CD1c-positive myeloid dendritic cell (primary cell): ENCODE data around the gene DNMBP.
A peak's percentile ranks its signal among the peaks of the same experiment; 100 is the strongest.
"Not testable (repeated sequence)": the region's sequence is repeated elsewhere in the genome, so short reads cannot be mapped to it uniquely, and the experiment has no call there.

Experiments used
- DNase-seq: peaks from one replicate; pipeline ENCODE4 v3.0.0-alpha.2; 2016; ENCODE audit errors: extremely low spot score

The DNMBP gene

DNA sequence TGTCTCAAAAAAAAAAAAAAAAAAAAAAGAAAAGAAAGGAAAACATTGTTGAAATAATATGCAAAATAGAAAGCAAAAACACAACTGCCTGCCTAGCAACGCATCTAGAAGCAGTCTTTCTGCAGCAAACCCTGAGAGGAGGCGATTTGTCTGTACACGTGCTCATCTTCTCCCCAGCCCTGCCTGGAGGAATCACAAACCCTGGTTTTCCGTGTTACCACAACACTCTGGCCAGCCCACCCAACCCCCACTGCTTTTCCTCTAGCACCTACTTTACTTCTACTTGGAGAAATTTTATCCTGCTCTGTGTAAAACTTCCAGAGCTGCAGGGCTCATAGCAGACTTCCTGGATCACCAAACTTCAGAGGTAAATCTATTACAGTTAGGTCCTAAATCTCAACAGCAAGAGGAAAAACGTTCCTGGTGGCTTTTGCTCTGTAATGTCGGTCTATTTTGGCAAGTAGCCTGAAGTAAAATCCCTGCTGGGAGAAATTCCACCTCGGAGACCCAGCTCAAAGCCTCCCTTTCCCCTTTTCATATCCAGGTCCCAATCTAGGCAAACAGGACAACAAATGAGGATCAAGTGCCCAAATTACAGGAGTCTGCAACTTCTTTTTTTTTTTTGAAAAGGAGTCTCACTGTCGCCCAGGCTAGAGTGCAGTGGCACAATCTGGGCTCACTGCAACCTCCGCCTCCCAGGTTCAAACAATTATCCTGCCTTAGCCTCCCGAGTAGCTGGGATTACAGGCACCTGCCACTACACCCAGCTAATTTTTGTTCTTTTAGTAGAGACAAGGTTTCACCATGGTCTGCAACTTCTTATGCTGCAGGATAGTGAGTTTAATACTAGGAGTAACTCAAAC, 91.6 kb downstream of the DNMBP start:
- DNase-seq, result no peak

DNA sequence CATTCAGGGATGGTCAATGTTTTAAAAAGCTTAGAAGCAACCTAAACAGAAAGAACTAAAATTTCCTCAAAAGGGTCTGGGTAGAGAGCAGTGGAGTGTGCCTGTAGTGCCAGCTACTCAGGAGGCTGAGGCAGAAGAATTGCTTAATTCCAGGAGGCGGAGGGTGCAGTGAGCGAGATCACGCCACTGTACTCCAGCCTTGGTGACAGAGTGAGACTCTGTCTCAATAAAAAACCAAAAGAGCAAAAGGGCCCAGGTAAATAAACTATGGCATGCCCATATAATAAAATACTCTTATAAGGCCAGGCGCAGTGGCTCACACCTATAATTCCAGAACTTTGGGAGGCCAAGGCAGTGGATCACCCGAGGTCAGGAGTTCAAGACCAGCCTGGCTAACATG, 93.0 kb downstream of the DNMBP start:
- DNase-seq, result no peak

DNA sequence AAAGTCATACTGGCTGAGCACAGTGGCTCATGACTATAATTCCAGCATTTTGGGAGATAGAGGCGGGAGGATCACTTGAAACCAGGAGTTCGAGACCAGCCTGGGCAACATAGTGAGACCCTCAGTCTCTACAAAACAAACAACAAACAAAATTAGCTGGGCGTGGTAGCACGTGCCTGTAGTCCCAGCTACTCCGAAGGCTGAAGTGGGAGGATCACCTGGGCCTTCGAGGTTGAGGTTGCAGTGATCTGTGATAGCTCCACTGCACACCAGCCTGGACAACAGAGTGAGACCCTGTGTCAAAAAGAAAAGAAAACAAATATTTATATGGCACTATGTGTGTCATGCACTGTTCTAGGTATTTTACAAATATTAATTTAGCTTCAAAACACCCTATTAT, 94.3 kb downstream of the DNMBP start:
- no peak for DNase-seq

DNA sequence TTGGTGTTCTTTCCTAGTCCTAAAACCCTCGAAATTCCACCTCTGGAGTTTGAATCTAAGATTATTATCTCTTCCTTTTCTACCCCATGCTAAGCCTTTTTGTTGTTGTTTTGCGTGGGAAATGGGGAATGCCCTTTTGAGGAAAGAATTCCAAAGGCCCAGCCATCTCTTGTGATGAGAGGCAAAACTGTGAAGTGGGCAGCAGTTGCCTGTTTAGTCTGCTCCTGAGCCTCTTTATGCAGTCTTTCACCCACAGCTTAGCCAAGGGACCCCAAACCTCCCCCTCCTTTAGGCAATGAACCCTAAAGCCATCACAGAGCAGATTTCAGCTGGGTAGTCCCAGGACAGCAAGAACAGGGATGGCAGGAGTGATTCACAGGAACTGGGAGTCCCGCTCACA, 95.5 kb downstream of the DNMBP start:
- no peak for DNase-seq

DNA sequence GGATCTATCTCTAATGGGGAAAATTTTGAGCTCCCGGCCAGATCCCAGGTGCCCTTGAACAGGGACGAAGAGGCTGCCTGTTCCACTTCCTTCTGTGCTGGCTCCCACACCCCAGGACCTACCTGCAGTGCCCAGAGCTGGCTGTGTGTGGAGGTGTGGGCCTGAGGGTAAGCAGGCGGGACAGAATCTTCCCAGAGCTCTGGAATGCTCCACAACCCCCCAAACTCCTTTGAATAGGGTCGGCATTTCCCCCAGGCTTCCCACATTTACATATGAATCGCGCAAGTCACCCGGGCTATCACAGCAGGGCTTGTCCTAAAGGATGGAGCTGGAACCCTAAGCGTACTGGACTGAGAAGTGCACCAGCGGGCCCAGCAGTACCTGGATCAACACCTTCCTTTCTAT, 95.9 kb downstream of the DNMBP start:
- no peak for DNase-seq

DNA sequence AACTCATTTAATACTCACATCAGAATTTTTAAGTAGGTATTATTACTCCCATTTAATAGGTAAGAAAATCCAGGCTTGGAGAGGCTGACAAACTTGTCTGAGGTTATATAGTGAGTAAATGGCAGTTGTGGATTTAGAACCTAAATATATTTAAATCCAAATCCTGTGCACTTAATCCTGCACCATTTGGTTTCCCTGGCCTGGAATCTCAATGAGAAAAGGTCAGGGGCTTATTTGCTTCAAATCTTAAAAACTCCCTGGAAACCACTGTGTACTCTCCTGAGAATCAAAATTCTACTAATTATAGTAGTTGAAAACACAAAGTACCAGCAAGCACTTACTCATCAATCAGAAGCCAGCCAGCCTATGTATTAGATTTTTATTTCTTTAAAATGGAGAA, 97.7 kb downstream of the DNMBP start:
- DNase-seq, result no peak

DNA sequence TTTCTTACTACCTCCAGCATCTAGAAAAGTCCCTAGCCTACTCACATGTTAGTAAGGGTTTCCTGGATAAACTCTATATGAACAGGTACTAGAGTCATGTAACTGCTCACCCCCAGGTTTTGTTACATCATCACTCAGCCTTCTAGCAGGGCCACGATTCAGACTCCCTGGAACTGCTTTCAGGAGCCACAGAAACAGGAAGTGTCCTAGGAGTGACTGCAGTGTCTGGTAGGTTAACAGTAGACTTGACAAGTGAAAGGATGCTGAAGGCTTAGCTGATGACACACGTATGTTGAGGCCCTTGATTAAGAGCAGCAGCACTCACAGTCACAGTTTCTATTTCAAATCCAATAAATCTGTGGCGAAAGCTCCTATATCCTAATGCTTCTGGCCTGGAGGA, 101.2 kb downstream of the DNMBP start:
- no peak for DNase-seq

DNA sequence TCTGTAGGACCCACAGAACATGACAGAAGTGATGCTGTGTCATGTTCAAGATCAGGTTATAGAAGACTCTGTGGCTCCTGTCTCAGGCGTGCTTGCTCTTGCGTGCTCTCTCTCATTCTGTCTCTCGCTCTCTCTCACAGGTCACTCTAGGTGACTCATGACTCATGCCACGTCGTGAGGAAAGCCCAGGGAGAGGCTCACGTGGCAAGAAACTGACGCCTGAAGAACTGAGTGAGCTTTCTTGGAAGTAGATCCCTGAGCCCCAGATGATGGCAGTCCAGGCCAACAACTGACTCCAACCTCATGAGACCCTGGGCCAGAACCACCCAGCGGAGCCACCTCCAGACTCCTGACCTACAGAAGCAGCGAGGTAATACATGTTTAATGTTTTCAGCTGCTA, 103.3 kb downstream of the DNMBP start:
- no peak for DNase-seq

DNA sequence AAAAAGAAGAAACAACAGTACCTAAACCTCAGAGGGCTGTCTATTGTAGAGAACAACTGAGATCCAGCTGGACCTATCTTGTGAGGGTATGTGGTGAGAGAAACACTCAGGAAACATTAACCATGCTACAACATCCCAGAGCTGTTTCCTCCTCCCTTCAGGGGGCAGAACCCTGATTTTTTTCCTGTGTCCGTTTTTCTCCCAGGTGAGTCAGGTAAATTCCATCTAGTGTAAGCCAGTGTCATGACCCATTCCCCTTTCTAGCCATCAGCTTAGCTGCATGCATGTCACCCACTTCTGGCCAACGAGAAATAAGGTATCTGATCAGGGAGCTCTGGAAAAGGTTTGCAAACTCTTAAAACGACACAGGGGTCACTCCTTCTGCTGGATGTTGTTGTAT, 103.8 kb downstream of the DNMBP start:
- no peak for DNase-seq

DNA sequence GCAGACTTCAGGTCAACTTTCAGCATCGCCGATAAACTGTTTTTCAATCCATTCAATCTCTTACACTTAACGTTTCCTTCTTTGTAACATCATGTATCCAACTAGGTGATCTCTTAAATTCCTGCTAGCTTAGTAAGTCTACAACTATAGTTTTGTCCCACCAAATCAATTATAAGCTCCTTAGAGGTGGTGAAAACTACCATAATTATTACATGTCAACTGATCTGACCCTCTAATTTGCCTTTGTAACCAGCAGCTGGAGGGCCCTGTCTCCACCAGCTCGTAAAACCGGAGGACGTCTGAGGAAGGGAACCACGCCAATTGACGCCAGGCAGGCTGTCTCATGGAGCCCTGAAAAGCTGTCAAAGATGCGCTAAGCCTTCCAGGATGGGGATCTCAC, 113.9 kb downstream of the DNMBP start:
- no peak for DNase-seq

DNA sequence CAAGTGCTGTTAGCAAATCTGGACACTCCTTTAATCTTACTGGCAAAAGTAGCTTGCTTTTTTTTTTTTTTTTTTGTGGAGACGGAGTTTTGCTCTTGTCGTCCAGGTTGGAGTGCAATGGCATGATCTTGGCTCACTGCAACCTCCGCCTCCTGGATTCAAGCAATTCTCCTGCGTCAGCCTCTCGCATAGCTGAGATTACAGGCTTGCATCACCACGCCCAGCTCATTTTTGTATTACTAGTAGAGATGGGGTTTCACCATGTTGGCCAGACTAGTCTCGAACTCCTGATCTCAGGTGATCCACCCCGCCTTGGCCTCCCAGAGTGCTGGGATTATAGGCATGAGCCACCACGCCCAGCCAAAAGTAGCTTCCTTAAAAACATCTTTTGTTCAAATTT, 114.7 kb downstream of the DNMBP start:
- DNase-seq, result not testable (repeated sequence)

DNA sequence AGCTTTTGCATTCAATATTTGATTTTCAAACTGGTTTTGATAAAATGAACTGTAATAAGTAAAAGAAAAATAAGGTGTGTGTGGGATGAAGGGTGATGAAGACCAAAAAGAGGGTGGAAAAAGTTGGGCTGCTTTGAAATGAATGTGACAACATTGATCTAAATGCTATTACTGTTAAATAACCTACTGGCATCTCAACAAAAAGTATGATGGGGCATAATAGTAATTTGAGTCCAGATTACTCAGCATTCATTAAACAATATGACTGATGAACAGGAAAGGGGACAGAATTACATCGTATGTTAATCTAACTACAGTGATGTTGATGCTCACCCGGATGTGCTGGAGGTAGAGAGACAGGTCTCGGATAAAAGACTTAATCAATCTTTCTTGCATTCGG, 115.1 kb downstream of the DNMBP start:
- DNase-seq, result no peak

DNA sequence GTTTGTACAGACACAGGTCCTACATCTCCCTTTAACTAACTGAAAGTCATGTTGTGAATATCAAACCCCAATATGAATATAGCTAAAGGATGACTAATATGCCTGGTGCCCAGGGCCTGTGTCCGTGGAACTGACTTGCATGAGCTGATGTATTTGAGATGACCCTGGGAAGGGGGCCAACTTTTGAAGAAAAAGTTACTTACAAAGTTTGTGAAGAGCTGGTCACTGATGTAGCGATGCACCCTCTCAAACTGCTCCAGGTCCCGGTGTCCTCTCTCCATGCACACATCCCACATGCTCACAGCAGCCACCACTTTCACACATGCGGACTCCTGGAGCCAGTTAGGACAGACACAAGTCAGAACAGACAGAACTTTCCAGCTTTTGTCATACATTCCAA, 121.1 kb downstream of the DNMBP start:
- DNase-seq, result no peak

DNA sequence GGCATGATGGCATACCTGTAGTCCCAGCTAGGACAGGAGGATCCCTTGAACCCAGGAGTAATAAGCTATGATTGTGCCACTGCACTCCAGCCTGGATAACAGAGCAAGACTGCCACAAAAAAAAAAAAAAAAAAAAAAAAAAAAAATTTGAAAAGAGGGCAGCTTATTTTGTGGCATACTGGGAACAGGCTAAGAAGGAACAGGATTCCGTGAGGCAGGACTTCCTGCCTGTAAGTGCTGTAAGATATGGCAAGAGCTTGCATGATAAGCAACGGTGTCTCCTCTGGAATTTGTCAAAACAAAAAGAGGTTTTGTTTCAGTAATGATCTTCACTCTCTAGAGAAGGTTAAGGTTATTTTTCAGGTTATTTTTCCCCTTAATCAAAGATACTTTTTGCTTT, 126.2 kb downstream of the DNMBP start:
- no peak for DNase-seq

DNA sequence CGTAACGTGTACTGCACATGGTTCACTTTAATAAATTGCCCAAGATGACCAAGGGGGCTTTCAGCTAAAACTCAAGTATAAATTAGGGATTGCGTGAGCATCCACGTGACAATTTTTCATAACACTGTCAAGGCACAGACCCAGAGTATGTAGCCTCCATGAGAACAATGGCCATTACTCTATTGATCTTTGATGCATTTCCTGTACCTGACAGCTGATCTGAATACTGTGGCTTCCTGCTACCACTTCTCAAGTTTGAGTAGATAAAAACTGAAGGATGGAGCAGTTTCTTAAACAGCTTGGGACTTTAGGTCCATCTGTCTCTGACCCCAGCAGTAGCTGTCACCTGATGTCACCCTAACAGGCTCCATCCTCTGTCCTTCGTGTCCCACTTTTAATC, 128.4 kb downstream of the DNMBP start:
- no peak for DNase-seq

DNA sequence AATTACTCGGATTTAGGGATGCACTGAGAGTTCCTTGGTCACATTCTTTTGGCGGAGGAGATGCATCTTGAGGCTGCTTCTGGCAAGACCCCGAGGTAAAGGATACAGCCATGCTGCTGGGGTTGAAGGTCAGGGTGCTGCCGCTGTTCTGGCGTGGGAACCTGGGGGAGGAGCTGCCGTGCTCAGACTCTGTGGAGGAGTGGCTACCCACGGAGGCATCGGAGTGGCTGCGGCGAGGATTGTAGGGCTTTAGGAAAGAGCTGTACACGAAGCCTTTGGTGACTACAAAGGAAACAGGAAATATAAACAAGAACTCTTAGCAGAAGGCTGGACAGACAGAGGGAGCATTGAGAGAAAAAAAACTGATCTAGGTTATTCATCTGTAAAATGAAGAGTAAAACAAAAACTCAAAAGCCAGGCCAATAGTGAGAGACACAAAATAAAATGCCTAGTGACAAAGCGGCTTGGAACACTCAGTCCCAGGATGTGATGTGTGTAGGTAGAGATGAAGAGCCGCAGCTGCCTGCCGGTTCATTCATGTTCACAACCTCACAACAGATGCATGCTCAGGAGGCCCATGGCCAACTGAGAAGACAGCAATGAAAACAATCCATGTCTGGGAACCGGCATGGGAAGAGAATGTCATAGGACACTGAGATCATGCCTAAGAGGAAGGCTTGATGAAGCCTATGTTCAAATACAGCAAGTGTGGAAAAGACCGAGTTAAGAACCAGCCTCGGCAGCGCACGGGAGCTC, 129.5 kb downstream of the DNMBP start:
- DNase-seq, result no peak

DNA sequence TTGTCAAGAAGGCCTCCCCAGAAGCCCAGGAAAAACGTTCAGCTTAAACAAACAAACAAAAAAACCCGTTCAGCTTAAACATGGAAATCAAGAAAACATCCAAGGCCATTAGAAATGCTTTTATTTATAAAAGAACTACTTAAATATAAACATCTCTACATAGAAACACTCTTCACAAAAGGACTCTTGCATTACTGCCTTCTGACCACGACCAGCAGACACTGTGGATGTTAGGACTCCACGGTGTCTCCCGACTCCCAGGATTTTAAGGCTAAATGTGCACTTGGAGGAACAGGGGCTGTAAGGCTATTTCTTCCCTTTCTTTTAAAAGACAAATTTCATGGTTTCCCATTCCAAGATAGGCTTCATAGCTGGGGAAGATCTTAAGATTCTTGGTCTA, 134.3 kb downstream of the DNMBP start:
- DNase-seq, result no peak

DNA sequence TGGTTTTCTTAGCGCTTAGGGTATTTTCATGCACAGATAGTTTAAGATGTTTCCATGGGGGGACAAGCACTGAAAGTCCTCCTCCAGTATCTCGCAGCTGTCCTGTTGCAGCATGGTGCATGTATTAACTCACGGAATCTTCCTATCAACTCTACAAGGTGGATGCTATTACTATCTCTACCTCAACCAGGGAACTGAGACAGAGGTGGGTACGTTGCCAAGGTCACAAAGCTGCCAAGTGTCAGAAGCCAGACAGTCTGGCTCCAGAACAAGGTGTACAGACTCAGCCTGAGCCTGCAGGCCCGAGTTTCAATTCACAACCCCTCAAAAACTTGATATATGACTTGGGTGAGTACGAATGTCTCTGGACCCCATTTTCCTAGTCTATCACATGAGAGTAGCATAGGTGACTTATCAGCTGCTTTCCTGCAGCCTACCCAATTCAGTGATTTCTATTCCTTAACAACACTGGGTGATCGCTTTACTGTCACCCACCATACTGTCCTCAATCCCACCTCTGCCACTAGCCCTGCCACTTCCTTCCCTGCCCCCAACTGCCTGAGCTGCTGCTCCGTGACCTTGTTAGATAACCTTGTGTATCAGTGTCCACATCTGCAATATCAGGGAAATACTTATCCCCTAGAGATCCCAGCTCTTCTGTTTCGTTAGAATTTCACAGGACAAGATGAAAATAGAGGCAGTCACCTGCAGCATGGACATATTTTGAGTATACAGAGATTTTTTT, 135.2 kb downstream of the DNMBP start:
- no peak for DNase-seq

DNA sequence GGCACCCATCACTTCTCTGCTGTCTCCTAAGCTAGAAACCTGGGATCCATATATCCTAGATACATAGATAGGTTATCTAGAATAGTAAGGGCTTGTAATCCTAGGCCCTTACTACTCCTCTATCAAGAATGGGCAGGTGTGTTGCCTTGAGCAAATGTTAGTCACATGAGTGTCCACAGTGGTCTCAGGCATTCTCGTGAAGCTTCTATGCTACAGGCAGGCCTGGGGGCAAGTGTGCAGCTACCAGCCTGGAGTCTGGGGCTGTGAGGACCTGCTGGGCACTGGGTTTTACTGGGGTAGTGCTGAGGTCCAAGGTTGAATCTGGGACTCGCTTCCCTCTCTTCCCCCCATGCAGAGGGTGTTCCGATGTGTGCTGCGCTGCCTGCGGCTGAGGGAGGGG, 135.9 kb downstream of the DNMBP start:
- no peak for DNase-seq

DNA sequence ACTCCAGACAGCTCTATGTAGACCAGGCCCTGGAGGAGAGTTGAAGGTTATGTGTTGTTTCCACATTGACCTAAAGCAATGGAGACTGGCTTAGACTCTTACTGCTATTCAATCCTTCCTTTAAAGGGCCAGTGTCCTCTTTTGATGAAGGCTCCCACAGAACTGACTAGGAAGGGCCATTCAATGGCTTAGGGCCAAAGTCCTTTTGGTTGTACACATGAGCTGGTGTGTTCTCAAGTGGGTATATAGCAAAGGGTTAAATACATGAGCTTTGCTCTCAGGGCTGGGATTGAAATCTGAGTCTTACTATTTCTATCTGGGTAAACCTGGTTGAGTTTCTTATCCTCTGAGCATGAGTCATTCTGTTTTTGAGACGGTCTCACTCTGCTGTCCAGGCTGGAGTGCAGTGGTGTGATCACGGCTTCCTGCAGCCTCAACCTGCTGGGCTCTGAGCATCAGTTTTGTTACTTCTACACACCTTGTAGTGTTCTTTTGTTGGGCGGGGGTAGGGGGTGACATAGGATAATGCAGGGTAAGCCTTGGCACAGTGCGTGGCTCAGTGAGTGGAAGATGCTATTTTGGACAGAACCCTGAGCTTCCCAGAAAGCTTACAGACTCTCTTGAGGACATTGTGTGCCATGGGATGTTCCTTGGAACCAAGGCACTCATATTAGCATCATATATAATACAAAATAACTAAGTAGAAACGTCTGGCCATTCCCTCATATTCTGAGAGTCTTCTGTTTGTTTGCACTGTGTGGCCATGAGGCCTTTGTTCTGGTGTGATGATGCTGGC, 137.2 kb downstream of the DNMBP start:
- no peak for DNase-seq

DNA sequence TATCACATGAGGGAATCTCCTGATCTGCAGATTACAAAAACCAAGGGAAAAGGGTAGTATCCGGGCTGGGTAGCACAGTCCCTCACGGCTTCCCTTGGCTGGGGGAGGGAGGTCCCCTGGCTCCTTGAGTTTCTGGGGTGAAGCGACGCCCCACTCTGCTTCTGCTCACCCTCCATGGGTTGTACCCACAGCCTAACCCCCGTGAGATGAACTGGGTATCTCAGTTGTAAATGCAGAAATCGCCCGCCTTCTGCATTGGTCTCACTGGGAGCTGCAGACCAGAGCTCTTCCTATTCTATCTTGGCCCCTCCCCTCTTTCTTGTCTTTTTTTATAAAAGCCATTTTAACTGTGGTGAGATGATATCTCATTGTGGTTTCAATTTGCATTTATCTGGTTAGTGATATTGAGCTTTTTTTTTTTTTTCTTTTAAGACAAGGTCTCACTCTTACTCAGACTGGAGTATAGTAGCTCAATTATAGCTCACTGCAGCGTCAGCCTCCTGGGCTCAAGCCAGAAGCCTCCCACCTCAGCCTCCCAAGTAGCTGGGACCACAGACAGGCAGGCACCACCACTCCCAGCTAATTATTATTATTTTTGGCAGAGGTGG, 139.5 kb downstream of the DNMBP start:
- peak; percentile 23 for DNase-seq
